Measurements from ENCODE around the gene ALAD. TPM values are rescaled to one million over a fixed set of nuclear protein-coding genes. Genes with fewer than 3 reads are reported as not detected.
A peak's percentile ranks its signal among the peaks of the same experiment; 100 is the strongest.

Gene ALAD
- total and polyA plus RNA-seq, 4 donors, result 40.2 to 258 (median 74.2) TPM

- WGBS, result 58% methylated on average over 1 of the region's 1 CpG
- peaks cover 8 to 21% (median 15%) of the 10 kb centered on the region in 4 donors for H3K4me1 ChIP-seq (ENCODE audit: control insufficient read depth in 4 of 4, insufficient read depth in 4 of 4, low read length in 3 of 4)
- no peak overlapping the region for H3K9ac ChIP-seq (ENCODE audit: low read depth in 1 of 2, low read length in 2 of 2)
- TF ChIP-seq SP1 (IDR thresholded peaks at IDR 0.05), result peak; percentile 20
- TF ChIP-seq, protein P1, sequence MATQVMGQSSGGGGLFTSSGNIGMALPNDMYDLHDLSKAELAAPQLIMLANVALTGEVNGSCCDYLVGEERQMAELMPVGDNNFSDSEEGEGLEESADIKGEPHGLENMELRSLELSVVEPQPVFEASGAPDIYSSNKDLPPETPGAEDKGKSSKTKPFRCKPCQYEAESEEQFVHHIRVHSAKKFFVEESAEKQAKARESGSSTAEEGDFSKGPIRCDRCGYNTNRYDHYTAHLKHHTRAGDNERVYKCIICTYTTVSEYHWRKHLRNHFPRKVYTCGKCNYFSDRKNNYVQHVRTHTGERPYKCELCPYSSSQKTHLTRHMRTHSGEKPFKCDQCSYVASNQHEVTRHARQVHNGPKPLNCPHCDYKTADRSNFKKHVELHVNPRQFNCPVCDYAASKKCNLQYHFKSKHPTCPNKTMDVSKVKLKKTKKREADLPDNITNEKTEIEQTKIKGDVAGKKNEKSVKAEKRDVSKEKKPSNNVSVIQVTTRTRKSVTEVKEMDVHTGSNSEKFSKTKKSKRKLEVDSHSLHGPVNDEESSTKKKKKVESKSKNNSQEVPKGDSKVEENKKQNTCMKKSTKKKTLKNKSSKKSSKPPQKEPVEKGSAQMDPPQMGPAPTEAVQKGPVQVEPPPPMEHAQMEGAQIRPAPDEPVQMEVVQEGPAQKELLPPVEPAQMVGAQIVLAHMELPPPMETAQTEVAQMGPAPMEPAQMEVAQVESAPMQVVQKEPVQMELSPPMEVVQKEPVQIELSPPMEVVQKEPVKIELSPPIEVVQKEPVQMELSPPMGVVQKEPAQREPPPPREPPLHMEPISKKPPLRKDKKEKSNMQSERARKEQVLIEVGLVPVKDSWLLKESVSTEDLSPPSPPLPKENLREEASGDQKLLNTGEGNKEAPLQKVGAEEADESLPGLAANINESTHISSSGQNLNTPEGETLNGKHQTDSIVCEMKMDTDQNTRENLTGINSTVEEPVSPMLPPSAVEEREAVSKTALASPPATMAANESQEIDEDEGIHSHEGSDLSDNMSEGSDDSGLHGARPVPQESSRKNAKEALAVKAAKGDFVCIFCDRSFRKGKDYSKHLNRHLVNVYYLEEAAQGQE (IDR thresholded peaks at IDR 0.05), result no peak
- peak; percentile 15 to 19 for TF ChIP-seq HNF4A (conservative IDR thresholded peaks at IDR 0.05)
- peak overlapping the region; percentile 32 to 61 for H3K27ac ChIP-seq (ENCODE audit: low read depth in 1 of 2, low read length in 2 of 2)
- H3K36me3 ChIP-seq (ENCODE audit: control insufficient read depth in 4 of 4, insufficient read depth in 3 of 4, low read depth in 1 of 4, low read length in 3 of 4), result no peaks in the 10 kb centered on the region
- no peaks in the 10 kb centered on the region for H3K9me3 ChIP-seq (ENCODE audit: control insufficient read depth in 4 of 4, low read length in 3 of 4)
- H3K4me3 ChIP-seq (ENCODE audit: low read depth in 1 of 3, low read length in 3 of 3), result no peak overlapping the region
- no peaks in the 10 kb centered on the region for H3K27me3 ChIP-seq (ENCODE audit: control insufficient read depth in 4 of 4, insufficient read depth in 4 of 4, low read length in 3 of 4)
- DNase-seq (ENCODE audit: low spot score), result peak; percentile 81
Observed at GRCh38 chr9:113343732-113344231, 57.3 kb downstream of the ALAD start.

DNA sequence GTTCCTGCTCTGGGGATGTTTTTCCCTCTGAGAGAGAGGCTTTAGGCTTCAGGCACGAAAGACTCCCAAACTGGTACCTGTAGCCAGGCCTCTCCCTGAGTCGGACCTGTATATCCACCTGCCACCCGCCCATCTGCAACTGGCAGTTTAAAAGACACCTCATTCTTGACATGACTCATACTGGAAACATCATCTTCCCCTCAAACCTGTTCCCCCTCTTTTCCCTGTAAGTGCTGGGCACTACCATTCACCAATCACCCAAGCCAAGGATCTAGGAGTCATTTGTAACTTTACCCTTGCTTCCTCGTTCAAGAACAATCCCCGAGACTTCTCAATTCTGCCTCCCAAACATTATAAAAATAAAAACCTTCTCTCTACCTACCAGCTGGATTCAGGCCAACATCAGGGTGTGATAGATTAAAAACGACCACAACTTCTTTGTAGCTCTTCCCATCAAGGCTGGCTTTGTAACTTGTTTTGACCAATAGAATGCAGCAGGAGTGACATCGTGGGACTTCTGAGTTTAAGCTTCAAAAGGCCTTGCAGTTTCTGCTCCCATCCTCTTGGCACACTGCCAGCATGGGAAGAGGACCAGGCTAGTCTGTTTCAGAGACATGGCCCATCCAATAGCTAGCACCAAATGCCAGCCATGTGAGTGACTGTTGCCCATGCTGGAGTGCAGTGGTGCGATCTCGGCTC, 59.2 kb downstream of the ALAD start:
- H3K4me3 ChIP-seq (ENCODE audit: low read depth in 1 of 3, low read length in 3 of 3), result no peak overlapping the region
- TF ChIP-seq HNF4A (conservative IDR thresholded peaks at IDR 0.05) (no peak), JUND (IDR thresholded peaks at IDR 0.05) (no peak), ZBTB33 (IDR thresholded peaks at IDR 0.05) (no peak)
- TF ChIP-seq, protein P2, sequence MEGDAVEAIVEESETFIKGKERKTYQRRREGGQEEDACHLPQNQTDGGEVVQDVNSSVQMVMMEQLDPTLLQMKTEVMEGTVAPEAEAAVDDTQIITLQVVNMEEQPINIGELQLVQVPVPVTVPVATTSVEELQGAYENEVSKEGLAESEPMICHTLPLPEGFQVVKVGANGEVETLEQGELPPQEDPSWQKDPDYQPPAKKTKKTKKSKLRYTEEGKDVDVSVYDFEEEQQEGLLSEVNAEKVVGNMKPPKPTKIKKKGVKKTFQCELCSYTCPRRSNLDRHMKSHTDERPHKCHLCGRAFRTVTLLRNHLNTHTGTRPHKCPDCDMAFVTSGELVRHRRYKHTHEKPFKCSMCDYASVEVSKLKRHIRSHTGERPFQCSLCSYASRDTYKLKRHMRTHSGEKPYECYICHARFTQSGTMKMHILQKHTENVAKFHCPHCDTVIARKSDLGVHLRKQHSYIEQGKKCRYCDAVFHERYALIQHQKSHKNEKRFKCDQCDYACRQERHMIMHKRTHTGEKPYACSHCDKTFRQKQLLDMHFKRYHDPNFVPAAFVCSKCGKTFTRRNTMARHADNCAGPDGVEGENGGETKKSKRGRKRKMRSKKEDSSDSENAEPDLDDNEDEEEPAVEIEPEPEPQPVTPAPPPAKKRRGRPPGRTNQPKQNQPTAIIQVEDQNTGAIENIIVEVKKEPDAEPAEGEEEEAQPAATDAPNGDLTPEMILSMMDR (IDR thresholded peaks at IDR 0.05; ENCODE audit: low read depth, low read length, missing input control), result no peak
- H3K4me1 ChIP-seq (ENCODE audit: control insufficient read depth in 4 of 4, insufficient read depth in 4 of 4, low read length in 3 of 4), result peaks cover 8 to 21% (median 15%) of the 10 kb centered on the region in 4 donors
- no peaks in the 10 kb centered on the region for H3K27me3 ChIP-seq (ENCODE audit: control insufficient read depth in 4 of 4, insufficient read depth in 4 of 4, low read length in 3 of 4)
- DNase-seq (ENCODE audit: low spot score), result peak; percentile 40
- H3K27ac ChIP-seq (ENCODE audit: low read depth in 1 of 2, low read length in 2 of 2), result no peak overlapping the region
- no peak overlapping the region for H3K9ac ChIP-seq (ENCODE audit: low read depth in 1 of 2, low read length in 2 of 2)
- H3K9me3 ChIP-seq (ENCODE audit: control insufficient read depth in 4 of 4, low read length in 3 of 4), result no peaks in the 10 kb centered on the region
- H3K36me3 ChIP-seq (ENCODE audit: control insufficient read depth in 4 of 4, insufficient read depth in 3 of 4, low read depth in 1 of 4, low read length in 3 of 4), result no peaks in the 10 kb centered on the region
- 76% methylated on average over 9 of the region's 9 CpGs for WGBS
